Caco-2 (cell line): ENCODE results near the gene SRD5A2. TPM values are rescaled to one million over a fixed set of nuclear protein-coding genes. Genes with fewer than 3 reads are reported as not detected.
"Not testable (repeated sequence)": the region's sequence is repeated elsewhere in the genome, so short reads cannot be mapped to it uniquely, and the experiment has no call there.

Experiments used
- BruUV-seq: library from RNA; stranded (reverse); fragments of 400-500 nt; replicated peaks from 2 replicates; lab custom pipeline; 2021; lab: Mats Ljungman, UMichigan
- CTCF ChIA-PET: fragments of 300-600 bp; sonication (Branson Sonifier 250); formaldehyde crosslinking; loops from one replicate; lab custom pipeline; 2022; ENCODE audit warnings: antibody characterized with exemption; lab: Charles Lee
- POLR2A ChIA-PET: fragments of 300-600 bp; sonication (Branson Sonifier 250); formaldehyde crosslinking; loops from one replicate; lab custom pipeline; 2022; ENCODE audit warnings: antibody characterized with exemption; lab: Charles Lee
- DNase-seq, 2 experiments: peaks; one replicate each; pipeline versions ENCODE4 v3.0.0 to v3.0.0-alpha.2; 2020 to 2022
- H3K27me3 ChIP-seq: replicated peaks from 2 replicates; pipeline ENCODE4 v1.6.0; 2011; ENCODE audit warnings: low read length; ENCODE audit not compliant: control insufficient read depth, insufficient read depth
- H3K36me3 ChIP-seq: 2 replicates; pipeline ENCODE4 v1.5.1; 2011; ENCODE audit warnings: low read length; ENCODE audit not compliant: control insufficient read depth, insufficient read depth
- H3K4me1 ChIP-seq: fragments of 250-450 bp; sonication (Bioruptor Pico); 2 replicates; pipeline ENCODE4 v1.5.1; 2020; ENCODE audit warnings: mild to moderate bottlenecking
- H3K4me3 ChIP-seq: 2 replicates; pipeline ENCODE4 v1.5.1; 2011; ENCODE audit warnings: low read depth, mild to moderate bottlenecking, control low read depth, low read length
- H3K9me3 ChIP-seq: fragments of 250-450 bp; sonication (Bioruptor Pico); 2 replicates; pipeline ENCODE4 v1.5.1; 2020; ENCODE audit warnings: mild to moderate bottlenecking, moderate library complexity
- H3K27ac Mint-ChIP-seq: one replicate; pipeline ENCODE4 v1.8.0; 2022; ENCODE audit warnings: mixed read lengths; ENCODE audit not compliant: unreplicated experiment
- H3K27me3 Mint-ChIP-seq: one replicate; pipeline ENCODE4 v1.8.0; 2022; ENCODE audit warnings: mixed read lengths; ENCODE audit not compliant: insufficient read depth, unreplicated experiment
- H3K36me3 Mint-ChIP-seq: one replicate; pipeline ENCODE4 v1.8.0; 2022; ENCODE audit warnings: mild to moderate bottlenecking, mixed read lengths; ENCODE audit not compliant: insufficient read depth, unreplicated experiment
- H3K4me1 Mint-ChIP-seq: one replicate; pipeline ENCODE4 v1.8.0; 2022; ENCODE audit warnings: low read depth, mixed read lengths; ENCODE audit not compliant: unreplicated experiment
- H3K4me3 Mint-ChIP-seq: one replicate; pipeline ENCODE4 v1.8.0; 2022; ENCODE audit warnings: mild to moderate bottlenecking, moderate library complexity, mixed read lengths; ENCODE audit not compliant: unreplicated experiment
- H3K9me3 Mint-ChIP-seq: one replicate; pipeline ENCODE4 v1.8.0; 2022; ENCODE audit warnings: mixed read lengths; ENCODE audit not compliant: unreplicated experiment
- CTCF ChIP-seq, 2 experiments: fragments of 200-600 bp in 1 of 2; IDR thresholded peaks; 1 replicate in 1 of 2; 2 replicates in 1 of 2; pipeline versions ENCODE4 v1.5.1 to v1.8.0; 2011 to 2022; ENCODE audit warnings: antibody characterized with exemption in 1 of 2, control low read depth in 1 of 2, inconsistent platforms in 1 of 2, low read depth in 1 of 2, low read length in 1 of 2, mild to moderate bottlenecking in 1 of 2, moderate library complexity in 1 of 2; ENCODE audit not compliant: insufficient read depth in 1 of 2, severe bottlenecking in 1 of 2, unreplicated experiment in 1 of 2
- intact Hi-C: fragments of 100-400 bp; cut with micrococcal nuclease; formaldehyde crosslinking; loops from one replicate; pipeline ENCODE4 v1.10.0; 2022; ENCODE audit not compliant: unreplicated experiment
- total RNA-seq: library from RNA; stranded (reverse); gene quantifications from 2 replicates; pipeline ENCODE4 v1.2.3, GENCODE V29; 2022

SRD5A2 gene
- total RNA-seq, 1 experiment from 2014 or later = not detected

- no peak for DNase-seq
- Histone ChIP-seq H3K9me3 (no peaks in the 10 kb centered on the region), H3K4me1 (no peaks in the 10 kb centered on the region), H3K27me3 (no peaks in the 10 kb centered on the region), H3K36me3 (no peaks in the 10 kb centered on the region), H3K4me3 (no peak overlapping the region)
- Mint-ChIP-seq H3K27ac (no peak overlapping the region), H3K4me1 (no peaks in the 10 kb centered on the region), H3K4me3 (no peak overlapping the region), H3K27me3 (peaks cover 3% of the 10 kb centered on the region), H3K9me3 (no peaks in the 10 kb centered on the region), H3K36me3 (no peaks in the 10 kb centered on the region)
- BruUV-seq = no TSS peak
- ChIA-PET POLR2A (no interaction called here), CTCF (no interaction called here)
- TF ChIP-seq CTCF (IDR thresholded peaks at IDR 0.05; ENCODE audit: insufficient read depth in 1 of 2, low read depth in 1 of 2, low read length in 1 of 2, severe bottlenecking in 1 of 2, unreplicated experiment in 1 of 2) = no peak
- intact Hi-C loops = no loop called here
Measured at GRCh38 chr2:31511376-31511775, 69.4 kb downstream of the SRD5A2 start.

GRCh38 chr2:31505111-31505510 is 75.6 kb downstream of the SRD5A2 start:
- Histone ChIP-seq H3K9me3 (no peaks in the 10 kb centered on the region), H3K4me1 (peaks cover 24% of the 10 kb centered on the region), H3K36me3 (no peaks in the 10 kb centered on the region), H3K4me3 (no peak overlapping the region), H3K27me3 (no peaks in the 10 kb centered on the region)
- Mint-ChIP-seq H3K36me3 (no peaks in the 10 kb centered on the region), H3K27ac (no peak overlapping the region), H3K27me3 (no peaks in the 10 kb centered on the region), H3K4me3 (no peak overlapping the region), H3K4me1 (peaks cover 20% of the 10 kb centered on the region), H3K9me3 (peaks cover 13% of the 10 kb centered on the region)
- no peak for DNase-seq
- CTCF ChIA-PET = no interaction called here
- no TSS peak for BruUV-seq
- TF ChIP-seq CTCF (IDR thresholded peaks at IDR 0.05; ENCODE audit: insufficient read depth in 1 of 2, low read depth in 1 of 2, low read length in 1 of 2, severe bottlenecking in 1 of 2, unreplicated experiment in 1 of 2) = no peak
- POLR2A ChIA-PET = no interaction called here
- intact Hi-C loops = no loop called here

- ChIA-PET POLR2A (no interaction called here), CTCF (no interaction called here)
- H3K4me1 Mint-ChIP-seq = peaks cover 20% of the 10 kb centered on the region
- Histone ChIP-seq H3K36me3 (no peaks in the 10 kb centered on the region), H3K4me3 (no peak overlapping the region), H3K4me1 (peaks cover 24% of the 10 kb centered on the region), H3K27me3 (no peaks in the 10 kb centered on the region), H3K9me3 (no peaks in the 10 kb centered on the region)
- no peak overlapping the region for H3K4me3 Mint-ChIP-seq
- H3K27me3 Mint-ChIP-seq = no peaks in the 10 kb centered on the region
- no peaks in the 10 kb centered on the region for H3K36me3 Mint-ChIP-seq
- H3K9me3 Mint-ChIP-seq = peaks cover 13% of the 10 kb centered on the region
- no peak overlapping the region for H3K27ac Mint-ChIP-seq
- TF ChIP-seq CTCF (IDR thresholded peaks at IDR 0.05; ENCODE audit: insufficient read depth in 1 of 2, low read depth in 1 of 2, low read length in 1 of 2, severe bottlenecking in 1 of 2, unreplicated experiment in 1 of 2) = no peak
- no TSS peak for BruUV-seq
- no peak for DNase-seq
- intact Hi-C loops = no loop called here
Measured at GRCh38 chr2:31504311-31504710, 76.4 kb downstream of the SRD5A2 start.

- H3K36me3 ChIP-seq, H3K27me3 ChIP-seq, BruUV-seq, H3K9me3 ChIP-seq, H3K27me3 Mint-ChIP-seq, H3K4me1 ChIP-seq, H3K36me3 Mint-ChIP-seq, CTCF ChIA-PET, H3K9me3 Mint-ChIP-seq, H3K4me1 Mint-ChIP-seq, POLR2A ChIA-PET, intact Hi-C loops: not testable (repeated sequence)
- peak overlapping the region; percentile 78 for H3K4me3 Mint-ChIP-seq
- peak; percentile 61 to 70 for DNase-seq
- H3K4me3 ChIP-seq = peak overlapping the region; percentile 34
- H3K27ac Mint-ChIP-seq = peak overlapping the region; percentile 93
Measured at GRCh38 chr2:31496451-31496874, 84.3 kb downstream of the SRD5A2 start.

GRCh38 chr2:31489339-31489738 is 91.4 kb downstream of the SRD5A2 start:
- H3K4me1 ChIP-seq, POLR2A ChIA-PET, H3K4me3 Mint-ChIP-seq, H3K9me3 ChIP-seq, H3K36me3 ChIP-seq, H3K27ac Mint-ChIP-seq, BruUV-seq, H3K4me1 Mint-ChIP-seq, intact Hi-C loops, H3K36me3 Mint-ChIP-seq, H3K27me3 ChIP-seq, H3K9me3 Mint-ChIP-seq, H3K4me3 ChIP-seq, H3K27me3 Mint-ChIP-seq: not testable (repeated sequence)
- DNase-seq = peak; percentile 69 to 81
- CTCF ChIA-PET = interaction anchor here (0.6 to 1.1 kb wide), 2 partner anchors 13 to 1239 kb away, joined by 3 read pairs; no protein-coding TSS in a partner anchor
